Measurements from ENCODE around the gene HELZ2. TPM values are rescaled to one million over a fixed set of nuclear protein-coding genes. Genes with fewer than 3 reads are reported as not detected.

The HELZ2 gene
- total and polyA plus RNA-seq, 2 of the 4 experiments (the other 2 are of a cell fraction): 4.7 to 10.6 TPM

DNA sequence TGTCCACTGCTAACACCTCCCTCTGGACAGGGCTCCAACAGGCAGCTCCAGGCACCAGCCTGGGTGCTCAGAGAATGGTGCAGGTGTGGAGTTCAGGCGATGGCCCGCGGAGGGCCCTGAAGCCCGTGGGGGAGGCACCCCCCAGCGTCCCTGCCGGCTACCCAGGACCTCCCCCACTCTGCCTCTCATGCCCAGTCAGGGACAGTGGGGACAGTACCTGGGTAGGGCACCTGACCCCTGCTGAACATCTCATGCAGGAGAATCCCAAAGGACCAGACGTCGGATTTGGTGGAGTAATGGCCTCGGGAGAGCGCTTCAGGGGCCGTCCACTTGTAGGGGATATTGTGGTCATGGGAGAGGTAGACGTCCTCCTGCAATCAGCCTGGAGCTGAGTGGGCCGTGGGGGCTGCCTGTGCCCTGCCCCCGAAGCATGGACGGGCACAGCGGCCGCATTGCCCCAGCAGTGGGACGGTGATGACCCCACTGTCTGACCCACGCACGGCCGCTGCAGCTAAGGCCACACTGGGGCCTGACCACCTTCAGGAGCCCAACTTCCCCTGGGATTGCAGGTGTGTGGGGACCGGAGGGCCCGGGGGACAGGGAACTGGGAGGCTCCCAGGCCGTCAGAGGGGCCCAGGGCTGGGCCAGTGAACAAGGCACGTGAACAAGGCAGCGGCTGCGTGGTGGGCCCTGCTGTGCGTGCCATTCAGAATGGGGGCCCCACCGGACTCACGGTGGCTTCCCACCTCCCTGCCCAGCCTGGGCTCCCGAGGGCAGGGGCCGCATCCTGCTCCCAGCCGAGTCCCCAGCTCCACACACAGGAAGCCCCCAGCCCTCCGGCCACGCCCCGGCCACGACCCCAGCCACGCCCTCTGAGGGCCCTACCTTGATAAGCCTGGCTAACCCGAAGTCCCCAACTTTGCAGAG is 43.9 kb downstream of the HELZ2 start:
- intact Hi-C loops (cut with micrococcal nuclease): loop anchor here (10.0 kb wide), 1 partner anchor 125 kb away; the partner anchor contains the start of genes RTEL1 and STMN3
- TF ChIP-seq RAD21 (IDR thresholded peaks at IDR 0.05; ENCODE audit: low read length) (no peak), ELK1 (IDR thresholded peaks at IDR 0.05; ENCODE audit: borderline replicate concordance, low read depth, low read length) (no peak), MAZ (IDR thresholded peaks at IDR 0.05; ENCODE audit: borderline replicate concordance, low read depth, low read length) (no peak), CEBPB (IDR thresholded peaks at IDR 0.05; ENCODE audit: low read depth, low read length) (no peak), NFE2L2 (IDR thresholded peaks at IDR 0.05; ENCODE audit: low read depth, low read length) (no peak), CTCF (conservative IDR thresholded peaks at IDR 0.05; ENCODE audit: low read depth, low read length) (no peak), BHLHE40 (IDR thresholded peaks at IDR 0.05; ENCODE audit: low read depth, low read length) (no peak), FOS (IDR thresholded peaks at IDR 0.05; ENCODE audit: low read depth, low read length) (no peak), MAFK (IDR thresholded peaks at IDR 0.05; ENCODE audit: low read depth, low read length) (no peak), SMC3 (IDR thresholded peaks at IDR 0.05; ENCODE audit: low read depth, low read length) (no peak), RCOR1 (IDR thresholded peaks at IDR 0.05; ENCODE audit: insufficient replicate concordance, low read length) (no peak), MXI1 (IDR thresholded peaks at IDR 0.05; ENCODE audit: borderline replicate concordance, low read depth, low read length) (no peak)
- TF ChIP-seq, protein P1, sequence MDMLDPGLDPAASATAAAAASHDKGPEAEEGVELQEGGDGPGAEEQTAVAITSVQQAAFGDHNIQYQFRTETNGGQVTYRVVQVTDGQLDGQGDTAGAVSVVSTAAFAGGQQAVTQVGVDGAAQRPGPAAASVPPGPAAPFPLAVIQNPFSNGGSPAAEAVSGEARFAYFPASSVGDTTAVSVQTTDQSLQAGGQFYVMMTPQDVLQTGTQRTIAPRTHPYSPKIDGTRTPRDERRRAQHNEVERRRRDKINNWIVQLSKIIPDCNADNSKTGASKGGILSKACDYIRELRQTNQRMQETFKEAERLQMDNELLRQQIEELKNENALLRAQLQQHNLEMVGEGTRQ (IDR thresholded peaks at IDR 0.05; ENCODE audit: low read depth, low read length): no peak

More for the DNA sequence above, 43.9 kb downstream of the HELZ2 start:
- Histone ChIP-seq H3K9me1 (ENCODE audit: insufficient read depth, low read length) (no peaks in the 10 kb centered on the region), H2AK5ac (ENCODE audit: low read depth, low read length) (no peak overlapping the region), H3K4me3 (ENCODE audit: insufficient read depth, low read depth, low read length) (no peak overlapping the region), H3K4ac (ENCODE audit: low read depth, low read length) (no peak overlapping the region), H3K23ac (ENCODE audit: low read depth, low read length) (no peak overlapping the region), H3K4me2 (ENCODE audit: low read depth, low read length) (no peak overlapping the region), H4K5ac (ENCODE audit: low read depth, low read length) (no peak overlapping the region), H2AFZ (replicated peaks; ENCODE audit: low read length, poor library complexity) (no peak overlapping the region), H4K20me1 (ENCODE audit: insufficient read depth, low read length) (no peaks in the 10 kb centered on the region), H2AK9ac (replicated peaks; ENCODE audit: low read depth, low read length, poor library complexity) (peak overlapping the region; percentile 28), H2BK5ac (ENCODE audit: low read depth, low read length, poor library complexity, severe bottlenecking) (no peak overlapping the region), H3K14ac (replicated peaks; ENCODE audit: low read depth, low read length) (no peak overlapping the region), H3K79me1 (ENCODE audit: low read depth in 1 of 2, low read length in 2 of 2) (no peaks in the 10 kb centered on the region), H4K8ac (ENCODE audit: low read depth in 2 of 2, low read length in 2 of 2) (no peak overlapping the region), H2BK15ac (ENCODE audit: low read depth, low read length) (no peak overlapping the region), H3K18ac (ENCODE audit: low read depth, low read length) (no peak overlapping the region), H3K56ac (ENCODE audit: extremely low read depth, insufficient read depth, low read length) (no peak overlapping the region), H3K9ac (ENCODE audit: low read depth, low read length) (no peak overlapping the region), H2BK20ac (ENCODE audit: low read depth, low read length) (no peak overlapping the region), H4K91ac (ENCODE audit: insufficient read depth, low read depth, low read length) (no peak overlapping the region), H3K27ac (ENCODE audit: insufficient read depth, low read length) (no peak overlapping the region), H2BK120ac (ENCODE audit: low read depth, low read length) (no peak overlapping the region), H3K4me1 (ENCODE audit: control insufficient read depth, insufficient read depth, low read length) (no peaks in the 10 kb centered on the region), H3K27me3 (ENCODE audit: control insufficient read depth, insufficient read depth, low read length) (peaks cover 4% of the 10 kb centered on the region; the same call in 1 of the 2 replicates), H3K36me3 (ENCODE audit: control insufficient read depth, insufficient read depth, low read length) (no peaks in the 10 kb centered on the region), H3K9me3 (ENCODE audit: control insufficient read depth, insufficient read depth, low read length) (no peaks in the 10 kb centered on the region)
- POLR2A ChIA-PET (ENCODE audit: unreplicated experiment): interaction anchor here (0.5 kb wide), 1 partner anchor 180 kb away, joined by 4 read pairs; no protein-coding TSS in a partner anchor
- WGBS, 2 experiments (ENCODE audit: extremely low coverage in 2 of 2, insufficient read length in 1 of 2): 85% methylated on average over 26 of the region's 39 CpGs; no CpG with 5 or more reads in 1 of the 2 experiments
- DNase-seq (no peak), ATAC-seq (ENCODE audit: low read depth) (no peak)
- dilution Hi-C loops (cut with HindIII; ENCODE audit: low sequenced_read_pairs, unreplicated experiment): no loop called here
- no TSS peak for BruUV-seq (replicated peaks)
- CTCF ChIA-PET: no interaction called here
- in situ Hi-C loops (cut with MboI; ENCODE audit: low sequenced_read_pairs): loop anchor here (10.0 kb wide), 2 partner anchors 335 to 445 kb away; partner anchors contain the start of genes ABHD16B, SAMD10 and TPD52L2
